Measurements from ENCODE around the gene ZNF438. TPM values are rescaled to one million over a fixed set of nuclear protein-coding genes. Genes with fewer than 3 reads are reported as not detected.
A peak's percentile ranks its signal among the peaks of the same experiment; 100 is the strongest.
"Not testable (repeated sequence)": the region's sequence is repeated elsewhere in the genome, so short reads cannot be mapped to it uniquely, and the experiment has no call there.

Gene ZNF438
- total RNA-seq, 2 experiments from 2014 or later = 2.1 to 2.5 TPM

GRCh38 chr10:30970760-30971460, 60.8 kb downstream of the ZNF438 start:
- no peak for DNase-seq
- peaks cover 10% of the 10 kb centered on the region for H3K4me1 Mint-ChIP-seq
- no peaks in the 10 kb centered on the region for H3K36me3 Mint-ChIP-seq
- H3K4me3 Mint-ChIP-seq = no peak overlapping the region
- H3K9me3 Mint-ChIP-seq = no peaks in the 10 kb centered on the region
- H3K27me3 Mint-ChIP-seq = no peaks in the 10 kb centered on the region
- H3K27ac Mint-ChIP-seq = no peak overlapping the region

GRCh38 chr10:30968711-30969110, 63.0 kb downstream of the ZNF438 start:
- H3K4me3 Mint-ChIP-seq = no peak overlapping the region
- DNase-seq = no peak
- no peaks in the 10 kb centered on the region for H3K9me3 Mint-ChIP-seq
- H3K27me3 Mint-ChIP-seq = no peaks in the 10 kb centered on the region
- peaks cover 5% of the 10 kb centered on the region for H3K36me3 Mint-ChIP-seq
- H3K4me1 Mint-ChIP-seq = peaks cover 19% of the 10 kb centered on the region
- H3K27ac Mint-ChIP-seq = no peak overlapping the region

GRCh38 chr10:30967650-30968410, 63.8 kb downstream of the ZNF438 start:
- Mint-ChIP-seq H3K27ac (no peak overlapping the region), H3K4me1 (peaks cover 22% of the 10 kb centered on the region), H3K27me3 (no peaks in the 10 kb centered on the region), H3K36me3 (peaks cover 5% of the 10 kb centered on the region), H3K9me3 (no peaks in the 10 kb centered on the region), H3K4me3 (no peak overlapping the region)
- no peak for DNase-seq

- Mint-ChIP-seq H3K4me1 (peaks cover 16% of the 10 kb centered on the region), H3K4me3 (peak overlapping the region; percentile 1), H3K27me3 (no peaks in the 10 kb centered on the region), H3K9me3 (no peaks in the 10 kb centered on the region), H3K27ac (peak overlapping the region; percentile 82), H3K36me3 (peaks cover 6% of the 10 kb centered on the region)
- no peak for DNase-seq
Measured at GRCh38 chr10:30963992-30964930, 67.4 kb downstream of the ZNF438 start.

- H3K27me3 Mint-ChIP-seq = no peaks in the 10 kb centered on the region
- H3K36me3 Mint-ChIP-seq = peaks cover 6% of the 10 kb centered on the region
- no peaks in the 10 kb centered on the region for H3K9me3 Mint-ChIP-seq
- no peak for DNase-seq
- no peak overlapping the region for H3K27ac Mint-ChIP-seq
- peaks cover 17% of the 10 kb centered on the region for H3K4me1 Mint-ChIP-seq
- no peak overlapping the region for H3K4me3 Mint-ChIP-seq
Measured at GRCh38 chr10:30962522-30962921, 69.1 kb downstream of the ZNF438 start.

- Mint-ChIP-seq H3K9me3 (peaks cover 9% of the 10 kb centered on the region), H3K27me3 (no peaks in the 10 kb centered on the region), H3K4me1 (peaks cover 15% of the 10 kb centered on the region), H3K27ac (no peak overlapping the region), H3K4me3 (no peak overlapping the region), H3K36me3 (peaks cover 6% of the 10 kb centered on the region)
- DNase-seq = no peak
Measured at GRCh38 chr10:30959836-30960210, 71.8 kb downstream of the ZNF438 start.

GRCh38 chr10:30949218-30949617, 82.4 kb downstream of the ZNF438 start:
- not testable (repeated sequence) for H3K9me3 Mint-ChIP-seq, H3K27me3 Mint-ChIP-seq, DNase-seq, H3K4me1 Mint-ChIP-seq, H3K4me3 Mint-ChIP-seq, H3K27ac Mint-ChIP-seq
- H3K36me3 Mint-ChIP-seq = peaks cover 14% of the 10 kb centered on the region

GRCh38 chr10:30944005-30944404, 87.7 kb downstream of the ZNF438 start:
- Mint-ChIP-seq H3K27me3 (no peaks in the 10 kb centered on the region), H3K9me3 (peaks cover 2% of the 10 kb centered on the region), H3K27ac (no peak overlapping the region), H3K4me3 (no peak overlapping the region), H3K4me1 (no peaks in the 10 kb centered on the region), H3K36me3 (peaks cover 7% of the 10 kb centered on the region)
- DNase-seq = no peak

GRCh38 chr10:30943451-30943850, 88.2 kb downstream of the ZNF438 start:
- no peak overlapping the region for H3K4me3 Mint-ChIP-seq
- no peak for DNase-seq
- H3K27ac Mint-ChIP-seq = no peak overlapping the region
- no peaks in the 10 kb centered on the region for H3K27me3 Mint-ChIP-seq
- peaks cover 2% of the 10 kb centered on the region for H3K9me3 Mint-ChIP-seq
- H3K36me3 Mint-ChIP-seq = peaks cover 7% of the 10 kb centered on the region
- no peaks in the 10 kb centered on the region for H3K4me1 Mint-ChIP-seq

- peaks cover 7% of the 10 kb centered on the region for H3K9me3 Mint-ChIP-seq
Measured at GRCh38 chr10:30940256-30940655, 91.4 kb downstream of the ZNF438 start.

GRCh38 chr10:30939643-30940251, 91.9 kb downstream of the ZNF438 start:
- H3K9me3 Mint-ChIP-seq = peaks cover 10% of the 10 kb centered on the region
- H3K27me3 Mint-ChIP-seq = no peaks in the 10 kb centered on the region
- DNase-seq = no peak
- H3K36me3 Mint-ChIP-seq = peaks cover 19% of the 10 kb centered on the region
- H3K4me1 Mint-ChIP-seq = peaks cover 9% of the 10 kb centered on the region
- no peak overlapping the region for H3K27ac Mint-ChIP-seq
- H3K4me3 Mint-ChIP-seq = no peak overlapping the region

More at GRCh38 chr10:30940256-30940655, 91.4 kb downstream of the ZNF438 start:
- H3K4me3 Mint-ChIP-seq = no peak overlapping the region
- no peaks in the 10 kb centered on the region for H3K27me3 Mint-ChIP-seq
- H3K4me1 Mint-ChIP-seq = peaks cover 9% of the 10 kb centered on the region
- DNase-seq = no peak
- peaks cover 14% of the 10 kb centered on the region for H3K36me3 Mint-ChIP-seq
- H3K27ac Mint-ChIP-seq = no peak overlapping the region

- H3K27me3 Mint-ChIP-seq = no peaks in the 10 kb centered on the region
- DNase-seq = no peak
- H3K27ac Mint-ChIP-seq = no peak overlapping the region
- H3K4me1 Mint-ChIP-seq = peaks cover 9% of the 10 kb centered on the region
- no peak overlapping the region for H3K4me3 Mint-ChIP-seq
- peaks cover 19% of the 10 kb centered on the region for H3K36me3 Mint-ChIP-seq
- peaks cover 10% of the 10 kb centered on the region for H3K9me3 Mint-ChIP-seq
Measured at GRCh38 chr10:30935078-30935477, 96.6 kb downstream of the ZNF438 start.

- Mint-ChIP-seq H3K27ac (no peak overlapping the region), H3K36me3 (peaks cover 23% of the 10 kb centered on the region), H3K9me3 (peaks cover 8% of the 10 kb centered on the region)
Measured at GRCh38 chr10:30931094-30931493, 100.6 kb downstream of the ZNF438 start.

GRCh38 chr10:30929901-30930520, 101.7 kb downstream of the ZNF438 start:
- peaks cover 13% of the 10 kb centered on the region for H3K4me1 Mint-ChIP-seq
- H3K27ac Mint-ChIP-seq = no peak overlapping the region
- peaks cover 4% of the 10 kb centered on the region for H3K9me3 Mint-ChIP-seq
- no peaks in the 10 kb centered on the region for H3K27me3 Mint-ChIP-seq
- H3K36me3 Mint-ChIP-seq = peaks cover 16% of the 10 kb centered on the region
- DNase-seq = no peak
- no peak overlapping the region for H3K4me3 Mint-ChIP-seq

More at GRCh38 chr10:30931094-30931493, 100.6 kb downstream of the ZNF438 start:
- no peak overlapping the region for H3K4me3 Mint-ChIP-seq
- H3K4me1 Mint-ChIP-seq = peaks cover 13% of the 10 kb centered on the region
- no peak for DNase-seq
- H3K27me3 Mint-ChIP-seq = no peaks in the 10 kb centered on the region

Measured in activated naive CD8-positive, alpha-beta T cell treated with anti-CD3 and anti-CD28 coated beads for 36 hours (primary cell).